Measurements from ENCODE around the gene SOBP.

- TF ChIP-seq POLR2A (IDR thresholded peaks at IDR 0.05) (no peak), CTCF (IDR thresholded peaks at IDR 0.05) (no peak)
These were observed 168.0 kb downstream of the SOBP start for GRCh38 chr6:107657755-107658461.

Data from breast epithelium (tissue), 3 donors.